ENCODE data around the gene GPR132. TPM values are rescaled to one million over a fixed set of nuclear protein-coding genes. Genes with fewer than 3 reads are reported as not detected.

The GPR132 gene
- total and polyA plus RNA-seq, 2 experiments from 2014 or later = 0.14 TPM; not detected in 1

DNA sequence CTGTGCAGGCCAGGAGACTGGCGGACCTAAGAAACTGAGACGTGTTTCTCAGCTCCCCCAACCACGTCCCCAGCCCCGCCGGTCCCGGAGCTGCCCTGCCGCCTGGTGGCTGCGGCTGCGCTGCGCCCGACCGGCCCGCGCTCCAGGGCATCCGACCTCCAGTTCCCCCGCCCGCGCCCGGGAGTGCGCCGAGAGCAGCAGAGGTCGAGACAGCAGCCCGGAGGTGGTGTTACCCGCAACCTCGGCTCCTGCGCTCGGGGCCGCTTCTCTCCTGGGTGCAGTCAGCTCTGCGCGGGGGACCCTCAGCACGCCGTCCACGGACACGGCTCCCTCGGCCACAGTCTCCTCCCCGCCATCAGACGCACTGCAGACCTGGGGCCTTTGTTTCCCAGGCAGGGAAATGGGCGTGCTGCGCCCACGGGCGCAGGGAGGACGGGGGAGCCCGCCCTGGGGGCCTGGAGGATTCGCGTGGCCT is 21.6 kb upstream of the GPR132 start:
- peak overlapping the region; percentile 94 for H2AFZ ChIP-seq
- no peaks in the 10 kb centered on the region for H3K79me2 ChIP-seq (replicated peaks; ENCODE audit: insufficient read depth)
- Mint-ChIP-seq H3K4me3 (peak overlapping the region; percentile 65), H3K9me3 (no peaks in the 10 kb centered on the region; the same call in 2 of the 3 replicates), H3K36me3 (ENCODE audit: low read depth) (no peaks in the 10 kb centered on the region), H3K27me3 (ENCODE audit: insufficient read depth, low read depth, poor library complexity) (peaks cover 29% of the 10 kb centered on the region), H3K4me1 (no peaks in the 10 kb centered on the region), H3K27ac (no peak overlapping the region)
- no peaks in the 10 kb centered on the region for H3K36me3 ChIP-seq (ENCODE audit: insufficient read depth)
- no peaks in the 10 kb centered on the region for H4K20me1 ChIP-seq (replicated peaks; ENCODE audit: insufficient read depth)
- TF ChIP-seq NANOG (IDR thresholded peaks at IDR 0.05; ENCODE audit: borderline replicate concordance) (no peak), CTCF (conservative IDR thresholded peaks at IDR 0.05; ENCODE audit: low read depth in 2 of 2) (peak; percentile 61 to 84), EZH2 (IDR thresholded peaks at IDR 0.05; ENCODE audit: low read depth, unreplicated experiment) (peak; percentile 41)
- DNase-seq (ENCODE audit: low spot score) = peak; percentile 93
- H3K27ac ChIP-seq (ENCODE audit: low read depth) = no peak overlapping the region
- peak overlapping the region; percentile 66 for H3K4me3 ChIP-seq
- H3F3A ChIP-seq (replicated peaks; ENCODE audit: low read depth) = no peaks in the 10 kb centered on the region
- peak overlapping the region; percentile 85 for H3K4me2 ChIP-seq
- peaks cover 41% of the 10 kb centered on the region for H3K27me3 ChIP-seq (ENCODE audit: insufficient read depth)
- ATAC-seq = peak; percentile 75
- H3K4me1 ChIP-seq (ENCODE audit: insufficient read depth) = no peaks in the 10 kb centered on the region; the same call in 1 of the 2 replicates
- no peaks in the 10 kb centered on the region for H3K9me2 ChIP-seq (ENCODE audit: insufficient read depth)

GRCh38 chr14:105085766-105086165 is 20.5 kb upstream of the GPR132 start:
- H3K9me2 ChIP-seq (ENCODE audit: insufficient read depth) = no peaks in the 10 kb centered on the region
- H3K4me2 ChIP-seq = no peak overlapping the region
- DNase-seq (ENCODE audit: low spot score) (no peak), ATAC-seq (no peak)
- TF ChIP-seq EZH2phosphoT487 (IDR thresholded peaks at IDR 0.05; ENCODE audit: unreplicated experiment) (no peak), ZNF462 (CRISPR knock-in tag; IDR thresholded peaks at IDR 0.05) (no peak)
- Mint-ChIP-seq H3K27me3 (ENCODE audit: insufficient read depth, low read depth, poor library complexity) (peaks cover 29% of the 10 kb centered on the region), H3K9me3 (peaks cover 3% of the 10 kb centered on the region; the same call in 2 of the 3 replicates), H3K4me1 (no peaks in the 10 kb centered on the region), H3K36me3 (ENCODE audit: low read depth) (no peaks in the 10 kb centered on the region), H3K27ac (no peak overlapping the region), H3K4me3 (no peak overlapping the region)
- no peak overlapping the region for H3K4me3 ChIP-seq
- no peaks in the 10 kb centered on the region for H3F3A ChIP-seq (replicated peaks; ENCODE audit: low read depth)
- no peak overlapping the region for H2AFZ ChIP-seq
- H3K27ac ChIP-seq (ENCODE audit: low read depth) = no peak overlapping the region
- peaks cover 41% of the 10 kb centered on the region for H3K27me3 ChIP-seq (ENCODE audit: insufficient read depth)
- no peaks in the 10 kb centered on the region for H4K20me1 ChIP-seq (replicated peaks; ENCODE audit: insufficient read depth)
- no peaks in the 10 kb centered on the region for H3K36me3 ChIP-seq (ENCODE audit: insufficient read depth)
- H3K4me1 ChIP-seq (ENCODE audit: insufficient read depth) = no peaks in the 10 kb centered on the region; the same call in 1 of the 2 replicates
- H3K79me2 ChIP-seq (replicated peaks; ENCODE audit: insufficient read depth) = no peaks in the 10 kb centered on the region
